A673 (cell line): ENCODE results near the gene YWHAQ.

Experiments used
- CTCF ChIP-seq: fragments of 300-800, 200-600 bp; sonication (generic); conservative IDR thresholded peaks from 2 replicates; pipeline ENCODE4 v1.5.1; 2017; ENCODE audit warnings: low read depth, mild to moderate bottlenecking, antibody characterized with exemption, low read length, moderate library complexity, mixed read lengths
- EZH2 ChIP-seq: fragments of 200-600 bp; sonication (generic); IDR thresholded peaks from 2 replicates; pipeline ENCODE4 v1.6.1; 2017; ENCODE audit warnings: borderline replicate concordance, low read depth, mild to moderate bottlenecking, mixed read lengths, antibody characterized with exemption, low read length; ENCODE audit not compliant: poor library complexity, severe bottlenecking

DNA sequence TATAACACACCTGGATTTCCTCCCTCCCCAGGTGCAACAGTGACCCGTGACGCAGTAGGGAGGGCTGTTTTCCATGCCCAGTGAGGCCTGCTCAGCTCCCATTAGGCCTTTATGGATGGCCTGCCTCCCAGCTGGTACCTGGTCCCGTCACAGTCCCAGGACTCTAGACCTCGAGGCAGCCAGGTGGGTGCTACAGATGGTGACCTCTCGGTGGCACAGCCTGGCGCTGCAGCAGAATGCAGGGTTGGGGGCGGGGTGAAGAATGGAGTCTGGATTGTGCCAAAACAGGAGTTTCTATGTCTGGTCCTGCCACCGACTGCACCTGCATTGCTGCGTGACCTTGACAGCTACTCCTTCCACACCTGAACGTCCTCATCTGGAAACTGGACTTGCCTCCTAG lies 18.0 kb upstream of the YWHAQ start:
- TF ChIP-seq CTCF: no peak
- no peak for TF ChIP-seq EZH2
